CMK (cell line): ENCODE results near the gene ALDH18A1.
"Not testable (repeated sequence)": the region's sequence is repeated elsewhere in the genome, so short reads cannot be mapped to it uniquely, and the experiment has no call there.

Experiments used
- DNase-seq: peaks from one replicate; pipeline ENCODE4 v3.0.0-alpha.2; 2010; ENCODE audit warnings: low read depth

Gene ALDH18A1

GRCh38 chr10:95648138-95648537 is 8.4 kb downstream of the ALDH18A1 start:
- DNase-seq = no peak

DNA sequence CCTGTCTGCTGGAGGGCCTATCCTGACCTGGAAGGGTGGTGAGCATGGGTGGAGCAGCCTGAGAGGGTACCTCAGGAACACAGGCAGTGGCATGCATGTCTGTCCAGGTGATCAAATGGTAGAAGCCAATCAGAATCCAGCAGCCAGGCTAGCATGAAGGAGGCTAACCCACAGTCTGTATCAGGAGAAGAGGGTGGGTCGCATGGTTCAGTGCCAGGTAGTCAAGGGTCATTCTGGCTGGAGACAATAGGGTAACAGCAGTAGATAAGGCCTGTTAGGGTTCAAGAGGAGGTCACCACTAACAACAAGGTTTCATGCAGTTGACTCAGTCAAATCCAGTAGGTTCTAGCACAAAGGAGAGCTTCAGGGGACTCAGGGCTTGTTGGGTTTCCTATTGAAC is 10.4 kb downstream of the ALDH18A1 start:
- DNase-seq = no peak

DNA sequence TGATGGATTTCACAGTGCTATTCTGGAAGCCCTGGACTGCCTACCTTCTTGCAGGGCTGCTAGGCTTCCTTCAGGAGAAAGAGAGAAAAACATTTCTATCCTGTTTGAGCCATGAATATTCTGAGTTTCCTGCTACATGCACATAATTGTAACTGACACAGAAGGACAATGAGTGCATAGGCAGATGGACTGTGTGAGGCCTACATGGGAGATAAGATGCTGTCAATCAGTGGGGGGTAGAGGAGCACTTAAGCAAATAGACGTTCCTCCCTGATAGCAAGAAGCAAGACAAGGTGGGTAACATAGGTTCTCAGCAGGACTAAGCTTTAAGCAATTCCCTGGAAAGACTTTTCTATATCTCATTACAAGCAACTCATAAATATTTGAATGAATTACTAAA is 11.6 kb downstream of the ALDH18A1 start:
- no peak for DNase-seq

- no peak for DNase-seq
Observed at GRCh38 chr10:95640891-95641315, 15.6 kb downstream of the ALDH18A1 start.

GRCh38 chr10:95637911-95638310 is 18.6 kb downstream of the ALDH18A1 start:
- DNase-seq = no peak

DNA sequence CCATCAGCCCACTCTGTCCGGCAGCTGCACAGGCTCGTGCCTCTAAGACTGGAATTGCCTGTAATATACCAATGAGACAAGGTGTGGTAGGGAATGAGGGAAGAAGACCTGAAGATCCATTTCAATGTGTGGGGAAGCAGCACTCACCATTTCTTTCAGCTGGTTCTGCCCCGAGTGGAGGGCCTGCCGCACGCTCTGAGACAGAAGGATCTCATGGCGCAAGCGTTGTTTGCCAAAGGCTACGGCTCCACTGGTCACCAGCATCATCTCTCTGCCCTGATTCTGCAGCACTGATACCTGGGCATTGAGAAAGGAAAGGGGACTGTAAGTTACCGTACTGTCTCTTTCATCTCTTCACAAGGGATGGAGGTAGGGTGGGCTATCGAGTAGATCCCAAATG is 19.4 kb downstream of the ALDH18A1 start:
- no peak for DNase-seq

GRCh38 chr10:95635319-95635733 is 21.2 kb downstream of the ALDH18A1 start:
- no peak for DNase-seq

DNA sequence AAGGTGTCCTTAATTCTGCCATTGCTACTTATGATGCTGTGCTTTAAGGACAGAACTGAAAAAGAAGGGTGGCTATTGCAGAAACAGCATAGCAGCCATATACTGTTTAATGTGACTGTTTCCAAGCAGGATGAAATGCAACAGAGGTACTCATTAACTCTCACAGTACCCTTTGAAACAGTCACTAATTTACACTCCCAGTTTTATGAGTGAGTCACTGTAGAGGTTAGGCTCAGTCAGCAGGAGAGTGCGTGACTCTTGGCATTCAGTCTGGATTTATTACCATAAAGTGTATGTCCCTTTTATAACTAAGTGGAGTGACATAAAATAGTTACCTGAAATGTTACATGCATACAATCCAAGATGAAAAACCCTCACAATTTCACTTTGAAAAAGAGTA is 27.7 kb downstream of the ALDH18A1 start:
- no peak for DNase-seq

DNA sequence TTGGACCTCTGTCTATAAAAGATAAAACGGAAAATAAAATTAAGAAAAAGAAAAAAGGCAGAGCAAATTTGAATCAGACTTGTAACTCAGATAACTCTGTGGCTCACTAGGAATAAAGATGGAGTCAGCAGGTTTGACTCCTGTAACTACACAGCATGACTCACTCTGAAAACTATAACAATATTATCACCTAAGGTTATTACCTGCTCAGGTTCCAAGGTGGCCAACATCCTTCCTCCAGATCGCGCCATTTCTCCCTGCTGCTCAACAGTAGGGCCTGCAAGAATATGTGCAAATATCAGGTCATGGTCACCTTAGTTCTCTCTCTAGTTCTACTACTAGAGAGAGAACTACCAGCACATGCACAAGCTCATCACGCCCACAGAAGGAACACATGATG is 30.0 kb downstream of the ALDH18A1 start:
- no peak for DNase-seq

GRCh38 chr10:95620415-95620814 is 36.1 kb downstream of the ALDH18A1 start:
- DNase-seq = not testable (repeated sequence)

DNA sequence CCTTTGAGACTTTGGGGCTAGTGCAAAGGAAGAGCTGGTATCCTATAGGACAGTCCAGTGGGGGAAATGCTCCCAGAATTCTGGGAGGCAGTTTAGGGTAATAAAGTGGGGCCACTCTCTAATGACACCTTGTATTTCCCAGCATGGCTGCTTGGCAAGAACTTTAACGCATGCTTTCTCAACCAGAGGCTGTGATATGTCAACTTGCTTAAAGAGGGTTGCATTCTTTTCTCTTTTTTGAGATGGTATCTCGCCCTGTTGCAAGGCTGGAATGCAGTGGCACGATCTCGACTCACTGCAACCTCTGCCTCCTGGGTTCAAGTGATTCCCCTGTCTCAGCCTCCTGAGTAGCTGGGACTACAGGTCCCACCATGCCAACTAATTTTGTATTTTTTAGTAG is 38.4 kb downstream of the ALDH18A1 start:
- DNase-seq = no peak

GRCh38 chr10:95616446-95616845 is 40.1 kb downstream of the ALDH18A1 start:
- no peak for DNase-seq

- DNase-seq = no peak
Observed at GRCh38 chr10:95613330-95613729, 43.2 kb downstream of the ALDH18A1 start.

- no peak for DNase-seq
Observed at GRCh38 chr10:95610727-95611126, 45.8 kb downstream of the ALDH18A1 start.

DNA sequence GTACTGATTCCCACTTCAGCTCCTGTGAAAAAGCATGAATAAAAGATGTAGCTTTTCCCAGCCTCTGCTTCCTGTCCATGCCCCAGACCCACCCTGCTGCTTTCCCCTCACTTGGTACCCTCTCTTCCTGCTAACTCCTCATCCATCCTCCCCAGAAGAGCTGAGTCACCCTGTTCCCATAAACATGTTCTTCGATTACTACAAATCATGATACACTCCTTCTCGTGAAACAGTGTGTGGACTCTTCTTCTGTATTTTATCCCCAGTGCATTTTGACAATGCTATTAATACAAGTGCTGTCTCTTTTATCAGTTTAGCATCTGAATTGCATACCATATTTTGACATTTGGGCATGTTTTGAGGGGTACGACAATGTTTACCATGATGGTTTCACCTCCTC is 49.6 kb downstream of the ALDH18A1 start:
- no peak for DNase-seq

DNA sequence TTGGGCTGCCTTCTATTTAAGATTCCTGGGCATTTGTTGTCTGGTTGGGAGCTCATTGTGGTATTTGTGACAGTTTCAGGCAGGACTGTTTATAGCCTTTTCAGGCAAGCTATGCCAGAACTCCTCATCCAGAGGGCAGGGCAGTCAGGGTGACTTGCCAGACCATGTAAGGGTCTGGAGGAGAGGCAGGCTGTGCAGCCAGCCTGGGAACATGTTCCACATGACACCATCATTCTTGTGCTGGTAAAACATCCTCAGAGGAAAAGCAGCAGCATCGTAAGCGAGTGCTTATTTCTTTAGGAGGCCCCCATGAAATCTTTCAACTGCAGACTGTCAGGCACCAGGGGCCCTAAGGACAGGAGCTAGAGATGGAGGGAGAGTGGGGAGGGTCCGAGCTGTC is 51.3 kb downstream of the ALDH18A1 start:
- DNase-seq = no peak

GRCh38 chr10:95604630-95605029 is 51.9 kb downstream of the ALDH18A1 start:
- DNase-seq = no peak

GRCh38 chr10:95602382-95602781 is 54.1 kb downstream of the ALDH18A1 start:
- no peak for DNase-seq

GRCh38 chr10:95601116-95601719 is 55.3 kb downstream of the ALDH18A1 start:
- DNase-seq = peak; percentile 48

- DNase-seq = no peak
Observed at GRCh38 chr10:95600158-95600557, 56.4 kb downstream of the ALDH18A1 start.

DNA sequence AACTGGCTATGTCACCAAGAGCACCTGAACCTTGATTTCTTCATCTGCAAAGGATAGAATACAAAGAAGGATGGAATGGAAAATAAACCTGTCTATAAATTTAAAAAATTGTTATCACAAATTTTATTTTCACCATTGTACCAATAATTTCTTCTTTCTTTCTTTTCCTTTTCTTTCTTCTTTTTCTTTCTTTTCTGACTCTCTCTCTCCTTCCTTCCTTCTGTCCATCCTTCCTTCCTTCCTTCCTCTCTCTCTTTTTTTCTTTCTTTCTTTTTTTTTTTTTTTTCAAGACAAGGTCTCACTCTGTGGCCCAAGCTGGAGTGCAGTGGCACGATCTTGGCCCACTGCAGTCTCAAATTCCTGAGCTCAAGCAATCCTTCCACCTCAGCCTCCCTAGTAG is 58.7 kb downstream of the ALDH18A1 start:
- DNase-seq = no peak

DNA sequence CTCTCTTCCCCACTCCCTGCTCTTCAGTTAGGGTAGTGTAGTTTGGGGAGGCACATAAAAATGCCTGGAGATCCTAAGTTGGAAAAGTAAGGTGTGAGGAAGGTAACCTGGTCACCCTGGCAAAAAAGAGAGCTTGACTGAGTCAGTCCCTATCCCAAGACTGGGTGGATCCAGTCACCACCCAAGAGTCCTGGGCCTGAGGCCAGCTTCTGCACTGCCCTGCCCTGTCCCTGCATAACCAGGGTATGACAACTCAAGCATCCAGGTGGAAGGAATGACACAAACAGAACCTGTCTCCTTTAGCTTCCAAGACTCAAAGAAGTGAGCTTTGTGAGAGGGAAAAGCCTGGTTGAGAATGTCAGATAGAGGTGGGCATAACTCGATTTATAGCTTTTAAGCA is 68.5 kb downstream of the ALDH18A1 start:
- no peak for DNase-seq

DNA sequence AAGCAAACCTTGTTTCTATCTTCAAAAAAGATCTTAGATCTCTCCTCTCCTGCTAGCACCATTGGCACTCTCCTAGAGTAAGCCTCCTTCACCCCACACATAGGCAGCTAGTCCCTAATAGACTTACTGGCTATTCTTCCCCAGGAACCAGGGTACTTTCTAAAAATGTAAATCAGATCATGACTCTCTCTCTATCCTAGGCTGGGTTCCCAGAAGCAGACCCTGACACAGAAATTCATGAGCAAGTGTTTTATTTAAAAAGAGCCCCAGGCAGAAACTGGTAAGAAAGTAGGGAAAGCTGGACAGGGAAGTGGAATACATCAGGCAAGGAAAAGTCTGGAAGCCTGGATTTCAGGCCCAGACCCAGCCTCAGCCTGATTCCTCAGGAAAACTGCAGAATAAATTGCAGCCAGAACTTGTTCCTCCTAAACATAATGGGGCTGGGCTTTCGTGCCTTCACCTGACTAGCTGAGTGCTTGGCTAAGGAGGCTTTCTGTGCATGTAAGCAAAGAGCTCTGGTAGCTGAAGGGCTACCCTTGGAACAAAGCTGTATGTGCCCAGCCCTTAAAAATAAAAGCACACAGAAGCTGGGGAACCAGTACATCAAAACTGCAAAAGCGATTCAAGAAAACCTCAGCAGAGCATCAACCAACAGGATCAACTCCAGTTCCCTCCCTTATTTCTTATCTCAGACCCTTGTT is 76.5 kb downstream of the ALDH18A1 start:
- DNase-seq = no peak

DNA sequence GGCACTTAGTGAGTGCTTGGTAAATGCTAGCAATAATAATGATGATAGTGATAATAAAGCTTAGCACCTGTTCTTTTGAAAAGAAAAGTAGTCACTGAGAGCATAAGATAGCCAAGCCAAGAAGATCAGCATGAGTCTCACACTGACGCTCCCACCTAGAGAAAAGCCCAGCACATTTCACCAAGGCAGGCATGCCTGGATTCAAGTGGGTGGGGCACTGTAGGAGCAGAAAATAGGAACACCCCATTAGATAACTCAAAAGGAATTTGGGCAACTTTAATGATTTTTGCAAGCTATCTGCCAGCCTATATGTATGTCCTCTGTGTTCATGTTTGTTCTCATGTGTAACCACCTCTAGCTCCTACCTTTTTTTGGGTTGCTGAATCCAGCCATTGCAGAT is 77.2 kb downstream of the ALDH18A1 start:
- DNase-seq = no peak
